CD4-positive, alpha-beta T cell treated with Interleukin-17A for 4 hours (primary cell): ENCODE results near the gene CCDC187.

Source experiments
- DNase-seq: peaks from one replicate; pipeline ENCODE4 v3.0.0-alpha.2; 2020; ENCODE audit warnings: mixed read lengths

CCDC187 gene

DNA sequence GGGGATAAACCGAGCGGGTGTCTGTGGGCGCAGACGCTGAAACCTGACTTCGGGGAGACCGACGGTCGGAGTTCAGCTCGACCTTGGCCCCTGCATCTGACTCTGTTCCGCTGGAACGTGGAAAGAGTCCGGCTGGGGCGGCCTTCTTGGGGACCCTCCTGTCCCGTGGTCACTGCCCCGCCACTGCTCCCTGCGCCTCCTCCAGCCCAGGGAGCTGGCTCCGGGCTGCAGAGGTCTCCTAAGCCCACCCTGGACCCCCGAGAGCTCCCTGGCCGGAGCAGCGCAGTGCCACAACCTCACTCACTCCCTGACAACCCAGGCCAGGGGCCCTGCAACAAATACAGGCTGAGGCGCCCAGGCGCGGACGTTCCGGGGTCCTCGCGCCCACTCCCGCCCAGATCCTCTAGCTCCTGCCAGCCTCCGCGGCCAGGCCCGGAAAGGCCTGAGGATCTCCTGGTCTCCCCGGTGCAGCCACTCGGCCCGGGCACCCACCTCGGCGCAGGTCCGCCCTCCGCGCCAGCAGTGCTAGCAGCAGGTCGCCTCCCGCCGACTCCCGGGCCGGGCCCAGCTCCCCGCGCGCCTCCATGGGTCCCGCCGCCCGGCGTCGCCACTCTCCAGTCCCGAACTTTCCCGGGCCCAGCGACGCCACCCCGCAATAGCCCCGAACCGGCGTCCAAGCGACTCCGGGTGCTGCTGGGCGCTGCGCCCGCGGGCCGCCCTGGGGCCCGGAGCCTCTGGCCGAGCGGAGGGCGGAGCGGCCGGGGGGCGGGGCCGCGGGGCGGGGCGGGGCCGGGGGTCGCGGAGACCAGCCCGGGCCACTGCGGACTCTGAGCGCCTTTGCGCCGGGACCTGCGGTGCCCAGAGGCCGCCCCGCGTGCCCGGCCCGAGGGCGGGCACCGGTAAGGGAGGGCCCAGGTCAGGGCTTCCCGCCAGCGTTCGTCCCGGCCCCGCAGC lies 101.2 kb downstream of the CCDC187 start:
- no peak for DNase-seq

DNA sequence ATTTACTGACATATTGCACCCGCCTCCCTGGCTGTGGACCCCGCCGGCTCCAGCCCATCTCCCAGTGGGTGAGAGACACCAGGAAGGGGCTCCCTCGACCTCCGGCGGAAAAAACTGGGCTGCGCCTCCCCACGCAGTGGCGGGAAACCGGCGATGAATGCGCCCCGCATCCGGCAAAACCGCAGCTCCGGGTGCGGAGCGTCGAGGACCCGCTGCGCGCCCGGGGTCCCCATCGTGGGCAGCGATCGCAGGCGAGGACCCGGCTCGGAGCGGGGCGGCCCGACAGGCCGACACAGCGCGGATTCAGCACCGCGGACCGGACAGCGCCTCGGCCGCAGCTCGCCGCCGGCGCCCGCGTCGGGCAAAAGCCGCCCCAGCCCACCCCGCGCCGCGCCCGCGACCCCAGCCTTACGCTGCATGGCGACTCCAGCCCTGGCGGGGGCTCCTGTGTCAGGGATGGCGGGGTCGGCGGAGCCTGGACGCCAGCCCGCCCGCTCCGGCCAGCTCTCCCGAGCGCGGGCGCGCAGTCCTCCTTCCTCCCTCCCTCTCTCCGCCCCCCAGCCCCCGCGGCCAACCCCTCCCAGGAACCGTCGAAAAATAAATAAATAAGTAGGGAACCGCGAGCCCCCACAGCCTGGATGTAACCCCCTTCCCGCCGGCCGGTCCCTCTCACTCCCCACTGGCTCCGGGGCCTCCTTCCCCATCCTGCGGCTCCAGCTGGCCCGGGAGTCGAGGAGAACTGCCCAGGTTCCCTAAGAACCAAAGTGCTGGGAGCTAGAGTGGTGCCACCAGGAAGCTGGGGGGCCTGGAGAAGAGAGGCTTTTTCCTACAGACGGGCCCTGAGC lies 102.1 kb downstream of the CCDC187 start:
- DNase-seq, result no peak

DNA sequence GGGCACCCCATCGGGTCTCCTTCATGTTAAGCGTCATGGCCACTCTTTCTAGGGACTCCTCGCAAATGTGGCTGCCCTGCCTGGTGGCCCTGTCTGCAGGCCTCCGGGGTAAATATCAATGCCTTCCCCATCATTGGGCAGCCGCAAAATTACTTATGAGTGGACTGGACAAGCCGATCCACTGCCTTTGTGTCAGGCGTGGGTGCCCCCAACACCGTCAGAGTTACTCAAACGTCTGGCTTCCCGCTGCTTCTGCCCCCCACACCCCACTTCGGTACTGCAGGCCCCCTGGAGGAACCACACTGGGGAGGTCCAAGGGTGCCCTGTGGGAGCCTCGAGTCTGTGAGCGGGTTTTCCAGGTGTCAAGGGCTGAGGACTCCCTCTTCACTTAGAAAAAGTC lies 102.7 kb downstream of the CCDC187 start:
- no peak for DNase-seq

DNA sequence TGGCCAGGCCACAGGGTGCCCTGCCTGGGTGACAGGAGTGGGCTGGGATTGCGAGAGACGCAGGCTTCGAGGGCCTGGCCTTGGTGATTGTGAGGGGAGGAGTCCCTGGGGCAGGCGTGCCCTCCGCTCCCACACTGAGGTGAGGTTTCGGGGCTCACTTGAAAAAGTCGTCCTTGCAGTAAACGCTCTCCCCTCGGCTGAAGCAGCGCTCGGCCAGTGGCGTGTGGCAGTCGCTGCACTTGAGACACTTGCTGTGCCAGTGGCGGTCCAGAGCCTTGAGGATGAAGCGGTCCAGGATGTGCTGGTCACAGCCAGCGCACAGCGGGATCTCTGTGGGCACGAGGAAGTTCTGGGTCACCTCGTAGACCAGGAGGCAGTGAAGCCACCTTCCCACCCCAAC lies 103.5 kb downstream of the CCDC187 start:
- no peak for DNase-seq
